GM21515 (cell line): ENCODE measurements around the gene MAEA.
"Not testable (repeated sequence)": the region's sequence is repeated elsewhere in the genome, so short reads cannot be mapped to it uniquely, and the experiment has no call there.

ENCODE experiments used
- ATAC-seq: cut with Tn5 transposase; IDR thresholded peaks from one replicate; pipeline ENCODE4 v1.9.1; 2021; ENCODE audit not compliant: unreplicated experiment

Gene MAEA

GRCh38 chr4:1364217-1364616 is 74.5 kb downstream of the MAEA start:
- ATAC-seq, result no peak

GRCh38 chr4:1364748-1365147 is 75.1 kb downstream of the MAEA start:
- no peak for ATAC-seq

- ATAC-seq, result no peak
These were observed 75.8 kb downstream of the MAEA start for GRCh38 chr4:1365271-1366178.

- no peak for ATAC-seq
These were observed 76.9 kb downstream of the MAEA start for GRCh38 chr4:1366371-1367229.

GRCh38 chr4:1367230-1367935 is 77.7 kb downstream of the MAEA start:
- ATAC-seq, result no peak

- no peak for ATAC-seq
These were observed 78.2 kb downstream of the MAEA start for GRCh38 chr4:1367936-1368289.

GRCh38 chr4:1368421-1369090 is 78.9 kb downstream of the MAEA start:
- ATAC-seq, result no peak

GRCh38 chr4:1369091-1369450 is 79.4 kb downstream of the MAEA start:
- ATAC-seq, result no peak

GRCh38 chr4:1369479-1370079 is 79.9 kb downstream of the MAEA start:
- no peak for ATAC-seq

- ATAC-seq, result no peak
These were observed 80.8 kb downstream of the MAEA start for GRCh38 chr4:1370321-1371124.

GRCh38 chr4:1371176-1372165 is 81.8 kb downstream of the MAEA start:
- ATAC-seq, result no peak

GRCh38 chr4:1372576-1372975 is 82.9 kb downstream of the MAEA start:
- ATAC-seq, result not testable (repeated sequence)

GRCh38 chr4:1373892-1374705 is 84.4 kb downstream of the MAEA start:
- ATAC-seq, result no peak

- ATAC-seq, result no peak
These were observed 85.0 kb downstream of the MAEA start for GRCh38 chr4:1374706-1375045.

GRCh38 chr4:1375051-1375721 is 85.5 kb downstream of the MAEA start:
- ATAC-seq, result no peak

GRCh38 chr4:1375761-1376322 is 86.2 kb downstream of the MAEA start:
- no peak for ATAC-seq

GRCh38 chr4:1376391-1376840 is 86.7 kb downstream of the MAEA start:
- ATAC-seq, result no peak
